Body of pancreas (tissue), 4 donors: ENCODE data around the gene EME1. TPM values are rescaled to one million over a fixed set of nuclear protein-coding genes. Genes with fewer than 3 reads are reported as not detected.
A peak's percentile ranks its signal among the peaks of the same experiment; 100 is the strongest.

Experiments
- ATAC-seq: fragments of 150-250 bp; one replicate; pipeline ENCODE4 v1.9.1; 2016
- DNase-seq, 4 donors: peaks; one replicate each; pipeline ENCODE4 v3.0.0-alpha.2; 2019
- H3K27ac ChIP-seq, 4 donors: fragments of 200-600 bp; sonication (generic); 1 replicate in 3 of 4; 2 replicates in 1 of 4; pipeline versions ENCODE4 v1.5.1 to v1.6.1; 2016 to 2019; ENCODE audit warnings: mild to moderate bottlenecking in 1 of 4, mixed read lengths in 1 of 4, moderate library complexity in 1 of 4
- H3K27me3 ChIP-seq, 2 donors: fragments of 200-600 bp; sonication (generic); one replicate each; pipeline ENCODE4 v1.6.0; 2016; ENCODE audit warnings: mild to moderate bottlenecking in 1 of 2
- H3K36me3 ChIP-seq, 2 donors: fragments of 200-600 bp; sonication (generic); replicated peaks in 1 of 2; 2 replicates each; pipeline ENCODE4 v1.5.1; 2016; ENCODE audit warnings: low read depth in 2 of 2; ENCODE audit not compliant: insufficient read depth in 1 of 2
- H3K4me1 ChIP-seq: fragments of 200-600 bp; sonication (generic); one replicate; pipeline ENCODE4 v1.6.0; 2016
- H3K4me3 ChIP-seq, 2 donors: fragments of 200-600 bp; sonication (generic); 1 replicate in 1 of 2; 2 replicates in 1 of 2; pipeline ENCODE4 v1.5.1; 2016 to 2019
- H3K9me3 ChIP-seq, 3 donors: fragments of 200-600 bp; sonication (generic); 1 replicate in 2 of 3; 2 replicates in 1 of 3; pipeline ENCODE4 v1.5.1; 2016
- POLR2A ChIP-seq, 3 donors: fragments of 450-650 bp; IDR thresholded peaks; one replicate each; pipeline ENCODE4 v1.6.1; 2016; ENCODE audit warnings: antibody characterized with exemption in 3 of 3, mild to moderate bottlenecking in 2 of 3
- WGBS, 2 donors: methylation state at CpG; one replicate each; pipeline ENCODE4 v1.1.5; 2017; 5-methylcytosine and 5-hydroxymethylcytosine counted together
- intact Hi-C: fragments of 100-400 bp; cut with DNase I; formaldehyde crosslinking; loops from one replicate; pipeline ENCODE4 v1.15.1; 2023
- total RNA-seq, 2 donors: library from RNA; depleted of rRNA; stranded (reverse); fragments of >200 nt; gene quantifications; one replicate each; pipeline ENCODE4 v1.1.0, GENCODE V29; 2016
- TF ChIP-seq, protein P1 (sequence below), 7 experiments: fragments of 450-650 bp in 4 of 7; fragments of 200-600 bp in 3 of 7; sonication (generic) in 3 of 7; IDR thresholded peaks; one replicate each; pipeline ENCODE4 v1.5.1; 2016 to 2019; ENCODE audit warnings: antibody characterized with exemption in 7 of 7

Gene EME1, protein sequence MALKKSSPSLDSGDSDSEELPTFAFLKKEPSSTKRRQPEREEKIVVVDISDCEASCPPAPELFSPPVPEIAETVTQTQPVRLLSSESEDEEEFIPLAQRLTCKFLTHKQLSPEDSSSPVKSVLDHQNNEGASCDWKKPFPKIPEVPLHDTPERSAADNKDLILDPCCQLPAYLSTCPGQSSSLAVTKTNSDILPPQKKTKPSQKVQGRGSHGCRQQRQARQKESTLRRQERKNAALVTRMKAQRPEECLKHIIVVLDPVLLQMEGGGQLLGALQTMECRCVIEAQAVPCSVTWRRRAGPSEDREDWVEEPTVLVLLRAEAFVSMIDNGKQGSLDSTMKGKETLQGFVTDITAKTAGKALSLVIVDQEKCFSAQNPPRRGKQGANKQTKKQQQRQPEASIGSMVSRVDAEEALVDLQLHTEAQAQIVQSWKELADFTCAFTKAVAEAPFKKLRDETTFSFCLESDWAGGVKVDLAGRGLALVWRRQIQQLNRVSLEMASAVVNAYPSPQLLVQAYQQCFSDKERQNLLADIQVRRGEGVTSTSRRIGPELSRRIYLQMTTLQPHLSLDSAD
- not detected for total RNA-seq

DNA sequence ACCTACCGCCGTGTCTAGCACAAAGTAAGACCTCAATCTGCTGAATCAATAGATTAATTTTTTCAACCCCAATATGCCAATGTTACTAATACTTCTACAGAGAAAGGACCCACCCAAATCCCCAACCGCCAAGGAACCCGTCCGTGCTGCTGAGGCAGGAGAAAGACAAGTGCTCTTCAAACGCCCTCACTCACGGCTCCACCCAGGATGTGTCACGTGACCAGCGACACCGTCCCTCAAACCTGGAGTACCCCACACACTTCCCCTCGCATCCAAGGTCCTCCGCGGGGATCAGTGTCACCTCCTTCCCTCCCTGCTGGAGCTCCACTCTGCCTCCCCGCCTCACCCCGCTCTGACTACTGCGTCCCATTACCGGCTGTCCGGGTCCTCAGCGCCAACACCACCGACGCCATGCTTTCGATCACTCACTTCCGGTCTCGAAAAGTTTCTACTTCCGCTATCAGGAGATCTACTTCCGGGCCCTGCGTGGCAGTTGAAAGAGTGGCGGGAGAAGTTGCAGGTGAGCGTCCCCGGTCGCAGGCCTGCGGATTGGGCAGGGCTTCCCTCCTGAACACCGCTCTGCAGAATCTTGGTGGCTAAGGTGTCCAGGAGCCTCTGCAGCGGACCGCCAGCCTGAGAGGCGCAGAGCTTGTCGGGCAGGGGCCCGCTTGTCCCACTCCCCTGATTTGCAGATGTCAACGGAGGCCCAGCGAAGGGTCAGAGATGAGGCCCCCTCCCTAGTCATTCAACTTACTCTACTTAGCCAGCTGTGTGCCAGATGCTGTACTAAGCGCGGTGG is at the start of gene EME1, which contains the start of gene MRPL27:
Gene EME1 (plus strand): TSS at position 472 of the 799 bp plus-strand sequence. CDS start 1,980 bp downstream, outside the sequence.
Gene MRPL27 (minus strand): TSS at position 427 of the 799 bp plus-strand sequence. CDS start 14 bp downstream, at position 413.
- peak; percentile 97 for ATAC-seq
- Histone ChIP-seq H3K27me3 (no peaks in the 10 kb centered on the region), H3K4me1 (peaks cover 20% of the 10 kb centered on the region), H3K36me3 (peaks cover 11 to 12% of the 10 kb centered on the region in 2 donors), H3K27ac (peak within 1 kb of the TSS; percentile 75 to 95 (median 94)), H3K4me3 (peak within 1 kb of the TSS; percentile 35 to 57), H3K9me3 (no peaks in the 10 kb centered on the region)
- 1 to 2% methylated on average over 40 to 42 of the region's 42 CpGs for WGBS, 2 donors
- TF ChIP-seq, protein P1, sequence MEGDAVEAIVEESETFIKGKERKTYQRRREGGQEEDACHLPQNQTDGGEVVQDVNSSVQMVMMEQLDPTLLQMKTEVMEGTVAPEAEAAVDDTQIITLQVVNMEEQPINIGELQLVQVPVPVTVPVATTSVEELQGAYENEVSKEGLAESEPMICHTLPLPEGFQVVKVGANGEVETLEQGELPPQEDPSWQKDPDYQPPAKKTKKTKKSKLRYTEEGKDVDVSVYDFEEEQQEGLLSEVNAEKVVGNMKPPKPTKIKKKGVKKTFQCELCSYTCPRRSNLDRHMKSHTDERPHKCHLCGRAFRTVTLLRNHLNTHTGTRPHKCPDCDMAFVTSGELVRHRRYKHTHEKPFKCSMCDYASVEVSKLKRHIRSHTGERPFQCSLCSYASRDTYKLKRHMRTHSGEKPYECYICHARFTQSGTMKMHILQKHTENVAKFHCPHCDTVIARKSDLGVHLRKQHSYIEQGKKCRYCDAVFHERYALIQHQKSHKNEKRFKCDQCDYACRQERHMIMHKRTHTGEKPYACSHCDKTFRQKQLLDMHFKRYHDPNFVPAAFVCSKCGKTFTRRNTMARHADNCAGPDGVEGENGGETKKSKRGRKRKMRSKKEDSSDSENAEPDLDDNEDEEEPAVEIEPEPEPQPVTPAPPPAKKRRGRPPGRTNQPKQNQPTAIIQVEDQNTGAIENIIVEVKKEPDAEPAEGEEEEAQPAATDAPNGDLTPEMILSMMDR (IDR thresholded peaks at IDR 0.05) = no peak
- TF ChIP-seq POLR2A (IDR thresholded peaks at IDR 0.05) = peak in 2 of 3 donors; percentile 60 to 70
- DNase-seq = peak; percentile 81 to 87 (median 84)
- intact Hi-C loops = no loop called here

DNA sequence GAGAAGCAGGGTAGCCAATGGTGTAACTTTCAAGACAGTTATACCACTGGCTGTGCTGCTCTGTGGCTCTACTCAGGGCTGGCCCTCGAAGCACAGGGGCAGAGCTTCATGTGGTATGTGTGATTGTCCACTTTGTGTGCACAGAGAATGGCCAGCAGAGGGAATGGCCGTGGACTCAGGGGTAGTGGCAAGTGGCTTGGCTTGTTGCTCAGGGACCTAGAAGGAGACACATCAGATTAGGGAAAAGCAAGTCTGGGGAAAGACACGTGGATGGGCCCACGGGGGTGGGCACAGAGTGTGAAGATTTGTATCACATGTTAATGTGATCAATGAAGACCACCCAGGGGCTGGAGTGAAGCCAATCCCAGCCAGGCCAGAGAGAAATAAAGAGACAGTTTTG is 47.1 kb upstream of the EME1 start:
- H3K9me3 ChIP-seq = no peaks in the 10 kb centered on the region
- no peak overlapping the region for H3K4me3 ChIP-seq
- intact Hi-C loops = no loop called here
- ATAC-seq (no peak), DNase-seq (no peak)
- H3K27me3 ChIP-seq = no peaks in the 10 kb centered on the region
- H3K27ac ChIP-seq = no peak overlapping the region
- H3K36me3 ChIP-seq = no peaks in the 10 kb centered on the region
- TF ChIP-seq POLR2A (IDR thresholded peaks at IDR 0.05) = no peak
- TF ChIP-seq, protein P1 (IDR thresholded peaks at IDR 0.05) = no peak
- WGBS, 2 donors = 34 to 38% methylated on average over 3 to 4 of the region's 4 CpGs
- H3K4me1 ChIP-seq = no peaks in the 10 kb centered on the region

DNA sequence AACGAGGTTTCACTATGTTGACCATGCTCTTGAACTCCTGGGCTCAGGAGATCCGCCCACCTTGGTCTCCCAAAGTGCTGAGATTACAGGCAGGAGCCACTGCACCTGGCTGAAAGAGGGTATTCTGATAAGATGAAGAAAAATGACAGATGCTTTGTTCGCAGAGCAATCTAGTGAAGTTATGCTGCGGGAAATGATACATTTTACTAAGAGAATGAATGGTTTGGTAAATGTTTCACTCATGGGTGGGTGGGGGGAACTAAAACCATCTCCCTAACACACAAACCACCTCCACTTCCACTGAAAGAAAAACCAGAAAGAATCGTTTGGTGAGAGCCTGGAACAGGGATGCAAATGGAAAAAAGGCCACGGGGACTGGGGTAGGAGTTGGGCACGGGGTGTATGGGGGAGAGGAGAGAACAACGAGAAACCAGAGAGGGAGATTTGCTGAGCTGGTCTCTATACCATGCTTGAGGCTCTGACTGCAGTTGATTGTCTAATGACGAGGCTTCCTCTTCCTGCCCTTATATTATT is 46.1 kb upstream of the EME1 start:
- H3K36me3 ChIP-seq = no peaks in the 10 kb centered on the region
- H3K9me3 ChIP-seq = no peaks in the 10 kb centered on the region
- WGBS, 2 donors = 38 to 44% methylated on average over 9 of the region's 9 CpGs
- no peak for TF ChIP-seq POLR2A (IDR thresholded peaks at IDR 0.05)
- TF ChIP-seq, protein P1 (IDR thresholded peaks at IDR 0.05) = no peak
- no peak for ATAC-seq
- intact Hi-C loops = no loop called here
- H3K27me3 ChIP-seq = no peaks in the 10 kb centered on the region
- H3K4me3 ChIP-seq = no peak overlapping the region
- H3K4me1 ChIP-seq = no peaks in the 10 kb centered on the region
- no peak overlapping the region for H3K27ac ChIP-seq
- no peak for DNase-seq

DNA sequence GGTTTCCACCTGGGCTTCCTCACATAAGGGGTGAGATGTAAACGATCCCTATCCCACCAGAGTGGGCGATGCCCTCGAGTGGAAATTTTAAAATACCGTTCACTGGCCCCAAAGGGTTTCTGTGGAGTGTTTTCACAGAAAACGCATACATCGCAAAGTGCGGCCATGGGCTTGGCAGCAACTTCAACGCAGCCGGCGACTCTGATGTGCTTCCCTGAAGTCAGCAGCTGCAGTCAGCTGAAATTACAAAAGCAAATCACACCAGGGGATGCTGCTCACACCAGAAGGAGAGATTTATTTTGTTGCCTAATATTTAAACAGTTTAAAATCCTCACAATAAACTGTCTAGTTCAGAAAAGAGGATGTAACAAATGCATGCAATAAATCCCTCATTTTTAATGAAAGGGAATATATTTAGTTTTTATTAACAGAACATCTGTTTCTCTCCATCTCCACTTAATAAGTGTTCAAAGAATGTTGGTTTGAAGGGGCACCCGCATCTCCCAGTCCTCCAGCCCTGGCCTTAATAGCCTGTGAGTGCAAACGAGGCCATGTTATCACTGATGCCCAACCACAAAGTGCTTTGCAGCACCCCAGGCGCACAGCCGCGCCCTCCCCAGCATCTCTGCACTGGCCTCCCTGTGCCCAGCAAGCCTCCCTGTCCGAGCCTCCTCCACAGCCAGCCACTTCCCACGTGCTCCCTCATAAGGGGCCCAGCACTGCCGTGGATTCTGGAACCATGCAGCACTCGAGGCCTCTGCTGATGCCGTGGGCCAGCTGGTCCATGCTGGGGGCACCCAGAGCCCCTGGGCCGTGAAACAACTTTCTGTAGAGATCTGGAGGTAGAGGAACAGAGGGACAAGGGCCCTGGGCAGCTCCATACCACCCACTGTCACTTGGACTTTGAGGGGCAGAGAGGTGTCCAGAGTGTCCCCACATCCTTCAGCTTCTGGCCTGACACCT is 44.4 kb upstream of the EME1 start:
- Histone ChIP-seq H3K9me3 (no peaks in the 10 kb centered on the region), H3K27me3 (no peaks in the 10 kb centered on the region), H3K4me1 (no peaks in the 10 kb centered on the region), H3K36me3 (no peaks in the 10 kb centered on the region), H3K4me3 (no peak overlapping the region), H3K27ac (no peak overlapping the region)
- ATAC-seq (no peak), DNase-seq (no peak)
- intact Hi-C loops = no loop called here
- 74 to 79% methylated on average over 18 to 21 of the region's 21 CpGs for WGBS, 2 donors
- TF ChIP-seq POLR2A (IDR thresholded peaks at IDR 0.05) = no peak
- TF ChIP-seq, protein P1 (IDR thresholded peaks at IDR 0.05) = no peak
